GM19035 (cell line): ENCODE results near the gene ARL11.

ENCODE experiments used
- ATAC-seq: cut with Tn5 transposase; IDR thresholded peaks from one replicate; pipeline ENCODE4 v1.9.1; 2021; ENCODE audit not compliant: unreplicated experiment

Gene ARL11

DNA sequence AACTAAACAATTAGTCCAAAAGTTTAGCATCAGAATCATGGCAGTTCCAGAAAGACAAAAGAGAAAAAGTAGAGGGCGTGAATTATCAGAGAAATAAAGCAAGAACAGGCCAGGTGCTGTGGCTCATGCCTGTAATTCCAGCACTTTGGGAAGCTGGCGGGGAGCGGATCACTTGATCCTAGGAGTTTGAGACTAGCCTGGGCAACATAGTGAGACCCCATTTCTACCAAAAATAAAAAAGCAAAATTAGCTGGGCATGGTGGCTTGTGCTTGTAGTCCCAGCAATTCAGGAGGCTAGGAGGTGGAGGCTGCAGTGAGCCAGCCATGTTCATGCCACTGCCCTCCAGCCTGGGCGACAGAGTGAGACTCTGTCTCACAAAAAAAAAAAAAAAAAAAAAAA lies 18.4 kb downstream of the ARL11 start:
- ATAC-seq, result no peak

DNA sequence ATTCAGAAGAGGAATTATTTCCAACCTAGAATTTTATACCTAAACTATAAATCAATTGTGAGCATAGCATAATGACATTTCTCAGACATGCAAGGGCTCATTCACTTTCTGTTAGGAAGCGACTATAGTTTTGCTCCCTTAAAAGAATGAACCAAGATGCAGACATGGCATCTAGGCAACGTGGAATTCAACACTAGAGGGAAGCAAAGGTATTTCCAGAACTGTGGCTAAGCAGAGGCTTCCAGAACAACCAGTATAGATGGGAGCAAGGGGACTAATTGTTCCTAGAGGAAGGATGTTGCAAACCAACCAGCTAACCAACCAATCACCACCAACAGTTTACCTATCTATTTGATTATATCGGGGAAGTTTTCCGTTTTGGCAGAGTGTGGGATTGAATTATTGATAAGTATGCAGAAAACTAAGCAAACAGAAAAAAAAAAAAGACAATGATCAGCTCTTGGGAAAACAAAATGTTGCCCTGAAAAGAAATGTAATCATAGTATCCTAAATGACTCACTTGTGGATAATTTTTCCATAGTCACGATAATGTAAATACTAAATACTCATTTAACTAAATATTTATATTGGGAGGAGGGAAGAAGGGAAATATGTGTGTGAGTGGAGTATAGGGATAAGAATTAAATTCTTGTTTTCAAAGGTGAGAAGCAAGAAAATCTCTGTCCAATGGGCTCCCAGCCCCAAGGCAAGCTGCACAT lies 21.1 kb downstream of the ARL11 start:
- ATAC-seq, result no peak

DNA sequence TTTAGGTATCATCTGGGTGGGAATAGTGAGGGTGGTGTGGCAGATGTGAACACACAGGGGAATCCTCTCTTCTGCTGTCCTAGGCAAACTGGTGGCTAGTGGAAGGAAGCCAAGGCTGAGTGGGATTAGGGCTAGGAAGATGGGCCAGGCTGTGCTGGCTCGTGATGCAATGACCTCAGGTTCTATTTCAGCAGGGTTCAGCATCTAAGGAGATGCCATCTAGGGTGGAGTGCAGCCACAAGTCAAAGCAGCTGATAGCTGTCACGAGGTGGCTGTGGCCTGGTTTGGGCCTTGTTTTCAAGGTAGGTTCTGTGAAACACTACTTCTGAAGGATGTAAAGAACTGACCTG lies 21.6 kb downstream of the ARL11 start:
- no peak for ATAC-seq

DNA sequence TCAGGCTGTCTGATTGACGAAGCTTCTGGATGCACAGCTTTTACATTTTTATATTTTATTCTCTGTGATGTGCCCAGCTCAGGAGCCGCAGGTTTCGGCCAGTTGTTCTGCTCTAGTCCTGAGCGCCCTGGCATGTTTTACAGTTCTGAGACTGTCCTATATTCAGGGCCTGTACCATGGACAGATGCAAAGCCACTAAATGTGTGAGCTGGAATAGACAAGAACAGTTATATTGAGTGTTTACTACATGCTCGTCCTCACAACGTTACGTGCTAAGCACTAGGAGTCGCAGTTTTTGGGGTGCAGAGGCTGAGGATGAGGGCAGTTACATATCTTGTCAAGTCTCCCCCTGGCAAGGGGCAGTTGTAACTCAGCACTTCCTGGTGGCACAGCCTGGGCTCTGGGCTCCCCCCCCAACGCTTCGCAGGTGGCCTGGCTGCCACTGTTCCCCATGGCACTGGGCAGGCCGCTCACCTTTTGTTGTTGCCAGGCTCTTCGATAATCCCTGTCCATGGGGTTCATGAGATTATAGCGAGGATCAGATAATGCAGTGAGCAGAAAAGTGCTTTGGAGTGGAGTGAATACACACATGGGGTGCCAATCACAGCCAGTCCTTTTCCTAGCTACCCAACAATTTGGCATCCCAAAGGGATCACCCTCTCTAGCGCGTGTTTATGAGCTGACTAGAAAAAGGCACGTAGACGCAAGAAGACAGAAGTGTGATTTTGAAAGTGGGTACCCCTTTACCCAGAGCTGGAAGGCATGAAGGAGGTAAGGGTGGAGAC lies 23.5 kb downstream of the ARL11 start:
- no peak for ATAC-seq

DNA sequence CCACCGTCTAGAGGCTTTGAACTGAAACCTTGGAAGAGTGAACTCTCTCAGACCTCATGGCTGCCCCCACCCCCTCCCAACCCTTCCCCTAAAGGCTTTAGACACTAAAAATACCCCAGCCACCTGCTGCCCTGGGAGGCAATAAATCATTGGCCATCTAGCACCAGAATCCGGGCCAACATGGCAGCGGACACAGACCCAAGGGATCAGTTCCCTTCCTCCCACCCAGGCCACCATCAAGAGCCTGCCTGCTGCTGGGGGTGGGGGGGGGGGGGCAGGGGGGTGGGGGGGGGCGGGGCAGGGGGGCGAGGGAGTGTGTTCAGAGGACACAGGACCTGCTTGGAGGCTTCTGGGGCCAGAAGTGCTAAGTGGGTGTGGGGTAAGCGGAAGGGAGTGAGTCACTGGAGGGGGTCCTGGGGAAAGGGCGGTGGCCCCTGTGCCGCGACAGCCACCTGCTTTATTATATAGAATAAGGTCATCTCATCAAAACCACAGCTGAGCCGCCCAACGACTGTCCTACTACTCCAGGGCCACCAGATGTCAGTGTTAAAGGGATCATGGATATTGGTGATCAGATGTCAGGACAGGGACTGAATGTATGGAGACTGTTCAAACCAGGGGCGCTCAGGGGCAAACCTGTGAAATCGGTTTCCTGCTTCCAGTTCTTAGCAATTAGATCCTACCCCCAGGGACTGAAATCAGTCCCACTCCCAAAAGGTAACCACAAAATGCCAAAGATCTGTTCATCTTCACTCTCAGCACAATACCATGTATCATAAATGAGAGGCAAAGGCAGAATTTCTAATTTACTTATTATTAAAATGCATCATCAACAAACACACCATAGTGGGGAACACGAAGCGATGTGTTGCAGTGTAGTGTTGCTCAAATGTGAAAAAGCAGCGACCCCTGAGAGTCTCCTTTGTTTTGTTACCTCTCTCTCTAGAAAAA lies 24.3 kb downstream of the ARL11 start:
- ATAC-seq, result no peak

DNA sequence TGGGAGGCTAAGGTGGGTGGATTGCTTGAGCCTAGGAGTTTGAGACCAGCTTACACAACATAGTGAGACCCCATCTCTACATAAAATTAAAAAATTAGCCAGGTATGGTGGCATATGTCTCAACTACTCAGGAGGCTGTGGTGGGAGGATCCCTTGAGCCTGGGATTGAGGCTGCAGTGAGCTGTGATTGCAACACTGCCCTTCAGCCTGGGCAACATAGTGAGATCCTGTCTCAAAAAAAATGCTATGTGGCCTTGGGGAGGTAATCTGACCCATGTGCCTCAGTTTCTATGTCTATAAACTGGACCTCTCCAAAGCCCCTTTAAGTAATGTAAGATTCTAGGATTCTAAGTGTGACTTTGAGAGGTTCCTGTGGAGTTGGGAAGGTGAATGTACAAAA lies 25.2 kb downstream of the ARL11 start:
- ATAC-seq, result no peak

DNA sequence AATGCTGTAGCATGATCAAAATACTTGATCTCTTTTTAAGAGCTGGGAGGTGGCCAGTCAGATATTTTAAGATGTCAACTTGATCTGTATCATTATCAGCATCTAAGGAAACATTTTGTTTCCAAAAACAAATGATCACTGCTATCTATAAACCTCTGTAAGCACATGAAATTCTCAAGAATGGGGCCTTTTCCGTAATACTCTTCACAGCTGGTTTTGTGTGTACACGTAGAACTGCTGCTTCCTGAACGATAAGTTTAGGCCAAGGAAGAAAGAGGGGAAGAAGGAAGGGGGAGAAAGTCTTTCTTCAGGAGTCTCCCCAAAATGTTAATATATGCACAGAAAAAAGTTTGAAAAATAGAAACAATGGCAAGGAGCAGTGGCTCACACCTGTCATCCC lies 25.7 kb downstream of the ARL11 start:
- ATAC-seq, result no peak

DNA sequence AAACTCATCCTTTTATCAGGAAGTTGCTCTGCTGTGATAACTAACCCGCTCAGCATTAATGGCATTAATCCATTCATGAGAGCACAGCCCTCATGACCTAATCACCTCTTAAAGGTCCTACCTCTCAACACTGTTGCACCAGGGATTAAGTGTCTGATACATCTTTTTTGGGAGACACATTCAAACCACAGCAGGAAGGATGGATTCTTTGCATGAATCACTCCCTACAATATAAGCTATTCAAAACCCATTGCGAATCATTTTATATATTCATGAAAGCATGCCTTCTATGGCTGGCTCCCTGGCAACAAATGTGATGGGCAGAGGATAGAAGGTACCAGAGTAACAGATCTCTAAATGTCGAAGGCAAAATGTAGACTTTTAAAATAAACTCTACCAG lies 27.6 kb downstream of the ARL11 start:
- ATAC-seq, result no peak

DNA sequence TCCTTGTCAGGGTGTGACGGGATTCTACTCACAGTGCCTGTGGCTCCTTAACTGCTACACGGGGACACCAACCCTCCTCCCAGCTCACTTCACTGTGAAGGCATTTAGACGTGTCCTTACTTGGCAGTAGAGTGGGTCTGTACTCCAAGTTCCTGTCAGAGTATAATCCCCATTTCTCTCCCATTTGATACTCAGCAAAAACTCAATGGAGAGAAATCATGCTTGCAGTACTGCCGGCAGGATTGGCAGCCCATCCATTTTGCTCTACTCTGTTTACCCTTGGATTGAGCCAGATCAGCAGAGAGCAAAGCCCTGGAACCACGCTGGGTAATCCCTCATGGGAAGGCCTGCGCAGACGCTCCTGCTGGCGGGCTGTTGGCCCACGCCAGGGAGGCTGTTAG lies 28.9 kb downstream of the ARL11 start:
- no peak for ATAC-seq

DNA sequence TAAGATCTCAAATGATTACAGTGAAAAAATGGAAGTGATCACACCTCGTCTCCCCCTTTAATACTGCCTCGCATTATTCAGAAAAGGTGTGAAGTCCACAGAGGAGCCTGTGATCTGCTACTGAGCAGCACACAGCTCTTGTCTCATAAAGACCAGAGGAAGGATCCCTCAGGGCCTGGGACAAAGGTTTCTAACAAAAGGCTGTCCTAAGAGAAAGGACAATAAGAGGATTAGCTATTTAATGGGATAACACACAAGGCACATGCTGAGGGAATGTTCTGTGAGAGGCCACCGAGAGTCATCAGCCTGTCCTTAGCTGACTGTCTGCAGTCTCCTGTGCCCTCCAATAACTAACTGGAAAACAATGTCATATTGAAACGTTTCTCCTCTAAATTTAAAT lies 36.3 kb downstream of the ARL11 start:
- no peak for ATAC-seq

DNA sequence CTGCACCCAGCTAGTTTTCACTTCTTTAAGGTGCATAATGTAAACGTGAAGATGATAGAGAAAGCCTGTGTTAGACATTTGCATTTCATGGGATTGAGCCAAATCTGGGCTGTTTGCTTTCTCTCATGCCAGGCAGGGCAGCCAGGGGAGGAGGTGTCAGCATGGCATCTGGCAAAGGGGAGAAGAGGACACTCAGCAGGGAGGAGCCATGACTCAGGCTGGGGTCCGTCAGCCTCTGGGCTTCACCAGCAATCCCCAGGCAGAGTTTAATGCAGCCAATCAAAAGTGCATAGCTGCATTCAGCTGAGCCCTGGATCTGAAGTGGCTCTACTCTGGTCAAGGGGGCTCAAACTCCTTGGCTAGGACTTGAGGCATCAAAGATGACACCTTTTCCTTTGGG lies 39.5 kb downstream of the ARL11 start:
- ATAC-seq, result no peak

DNA sequence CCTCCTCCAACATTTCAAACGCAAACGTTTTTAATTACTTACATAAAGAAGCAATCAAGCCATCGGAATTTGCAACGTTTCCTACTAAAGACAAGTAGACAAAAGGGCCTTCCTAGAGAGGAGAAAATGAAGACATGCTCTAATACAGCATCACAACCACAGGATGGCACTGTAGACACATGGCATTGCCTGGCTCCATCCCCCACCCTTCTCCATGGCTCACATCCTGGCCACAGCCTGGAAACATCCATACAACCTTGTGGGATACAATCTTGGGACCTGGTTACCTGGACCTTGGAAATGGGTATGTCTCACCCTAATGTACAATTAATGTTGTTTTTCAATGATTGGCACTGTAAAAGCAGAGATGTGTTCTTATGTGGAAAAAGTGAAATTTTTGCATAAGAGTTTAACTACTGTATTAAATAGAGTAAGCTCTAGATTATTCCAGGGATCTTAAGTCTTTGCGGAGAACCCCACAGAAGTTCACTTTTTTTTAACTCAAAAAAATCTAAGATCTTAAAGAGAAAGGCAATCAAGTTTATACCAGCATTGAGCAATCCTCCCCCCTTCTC lies 41.5 kb downstream of the ARL11 start:
- peak; percentile 71 for ATAC-seq

DNA sequence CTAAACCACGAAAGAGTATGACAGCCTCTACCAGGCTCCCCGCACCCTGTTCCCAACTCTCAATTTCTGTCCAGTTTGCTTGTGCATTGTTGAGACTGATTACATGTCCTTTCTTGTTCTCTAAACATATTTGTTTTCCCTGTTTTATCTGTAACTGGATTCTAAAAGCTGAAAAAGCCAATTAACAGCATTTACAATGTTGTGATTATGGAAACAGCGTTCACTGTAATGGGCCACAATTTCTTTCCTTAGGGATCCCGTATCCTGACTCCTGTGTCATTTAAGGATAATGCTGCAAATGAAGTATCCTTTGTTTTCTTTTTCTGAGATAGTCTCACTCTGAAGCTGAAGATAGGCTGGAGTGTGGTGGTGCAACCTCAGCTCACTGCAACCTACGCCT lies 42.5 kb downstream of the ARL11 start:
- no peak for ATAC-seq

DNA sequence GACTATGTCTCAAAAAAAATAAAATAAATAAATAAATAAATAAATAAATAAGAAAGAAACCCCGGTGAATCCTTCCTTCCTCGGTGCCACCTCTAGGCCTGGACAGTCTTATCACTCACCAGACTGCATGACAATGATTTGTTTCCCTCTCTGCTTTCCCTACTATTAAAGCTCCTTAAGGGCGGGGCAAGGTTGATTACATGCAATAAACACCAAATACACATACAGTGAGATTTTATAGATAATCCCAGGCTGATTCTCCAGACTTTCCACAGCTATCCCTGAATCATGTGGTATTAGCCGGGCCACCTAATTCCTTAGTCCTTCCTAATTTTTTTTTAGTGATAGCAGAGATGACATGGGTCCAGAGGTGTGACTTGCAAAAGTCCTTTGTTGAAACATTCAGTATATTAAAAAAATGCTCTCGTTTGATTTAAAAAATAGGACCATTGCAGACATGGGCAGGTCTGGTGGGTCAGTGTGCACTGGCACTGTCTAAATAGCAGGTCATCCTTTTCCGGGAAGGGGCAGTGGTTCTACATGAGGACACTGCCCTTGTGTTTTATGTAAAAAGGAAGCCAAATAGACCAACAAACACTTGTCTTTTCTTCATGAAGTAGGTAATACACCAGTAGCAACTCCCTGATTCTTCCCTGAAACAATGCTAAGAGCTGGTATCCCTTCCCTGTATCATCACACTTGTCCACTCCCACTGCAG lies 48.4 kb downstream of the ARL11 start:
- no peak for ATAC-seq

DNA sequence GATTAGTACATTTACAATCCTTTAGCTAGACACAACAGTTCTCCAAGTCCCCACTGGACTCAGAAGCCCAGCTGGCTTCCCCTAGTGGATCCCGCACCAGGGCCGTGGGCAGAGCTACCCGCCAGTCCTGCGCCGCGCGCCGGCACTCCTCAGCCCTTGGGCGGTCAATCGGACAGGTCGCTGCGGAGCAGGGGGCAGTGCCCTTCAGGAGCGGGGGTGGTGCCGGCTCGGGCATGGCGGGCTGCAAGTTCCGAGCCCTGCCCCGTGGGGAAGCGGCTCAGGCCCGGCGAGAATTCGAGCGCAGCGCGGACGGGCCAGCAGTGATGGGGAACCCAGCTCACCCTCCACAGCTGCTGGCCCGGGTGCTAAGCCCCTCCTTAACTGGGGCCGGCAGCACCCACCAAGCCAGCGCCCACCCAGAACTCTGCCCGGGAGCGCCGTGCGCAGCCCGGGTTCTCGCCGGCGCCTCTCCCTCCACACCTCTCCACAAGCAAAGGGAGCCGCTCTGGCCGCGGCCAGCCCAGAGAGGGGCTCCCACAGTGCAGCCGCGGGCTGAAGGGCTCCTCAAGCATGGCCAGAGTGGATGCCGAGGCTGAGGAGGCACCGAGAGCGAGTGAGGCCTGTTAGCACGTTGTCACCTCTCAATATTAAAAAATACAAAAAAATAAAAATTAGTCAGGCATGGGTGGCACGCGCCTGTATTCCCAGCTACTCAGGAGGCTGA lies 50.0 kb downstream of the ARL11 start:
- no peak for ATAC-seq

DNA sequence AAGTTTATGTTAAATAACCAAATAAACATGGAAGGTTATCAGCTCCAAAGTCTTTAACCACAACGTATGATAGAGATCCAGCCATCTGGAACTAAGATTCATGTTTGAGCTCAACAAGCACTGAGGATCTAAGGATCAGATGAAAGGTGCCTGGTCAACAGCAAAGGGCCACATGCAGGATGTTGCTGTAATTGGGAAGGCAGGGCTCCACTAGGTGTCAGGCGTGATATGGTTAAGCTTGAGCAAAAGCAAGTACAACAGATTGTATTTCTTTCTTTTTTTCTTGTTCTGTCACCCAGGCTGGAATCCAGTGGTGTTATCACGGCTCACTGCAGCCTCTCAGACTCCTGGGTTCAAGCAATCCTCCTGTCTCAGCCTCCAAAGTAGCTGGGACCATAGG lies 50.9 kb downstream of the ARL11 start:
- no peak for ATAC-seq

DNA sequence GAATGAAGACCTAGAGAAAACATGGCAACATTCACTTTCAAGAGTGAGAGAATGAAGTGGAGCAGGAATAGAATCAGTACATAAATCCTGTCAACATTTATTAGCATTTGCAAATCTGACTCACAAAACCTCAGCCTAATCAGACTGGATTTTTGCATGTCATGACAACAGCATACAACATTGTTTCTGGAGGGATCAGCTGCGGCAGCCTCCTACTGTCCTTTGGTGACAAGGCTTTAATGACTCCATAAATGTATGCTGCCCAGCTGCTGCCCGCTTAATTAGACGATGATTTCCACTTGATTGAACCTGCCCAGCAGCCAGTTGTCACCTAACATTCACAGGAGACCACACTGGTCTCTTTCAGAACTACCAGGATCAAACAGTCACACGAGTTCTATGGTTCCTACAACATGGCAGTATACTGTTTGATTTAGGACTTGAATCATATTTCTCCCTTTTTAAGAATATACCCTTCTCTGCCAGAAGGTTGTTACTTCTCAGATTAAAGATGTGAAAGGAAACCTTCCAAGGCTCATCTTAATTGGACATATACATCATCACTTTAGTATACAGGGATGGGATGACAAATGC lies 53.6 kb downstream of the ARL11 start:
- ATAC-seq, result no peak
